Measurements from ENCODE around the gene TGFB2. TPM values are rescaled to one million over a fixed set of nuclear protein-coding genes. Genes with fewer than 3 reads are reported as not detected.

The TGFB2 gene
- total and polyA plus RNA-seq, 2 donors (not counting 3 experiments of a cell fraction or from before 2014, with no cell fraction given): 21.2 to 43.5 TPM

- no peak overlapping the region for H2AFZ ChIP-seq (ENCODE audit: low read depth, low read length)
- H3K36me3 ChIP-seq (ENCODE audit: control insufficient read depth in 2 of 2, extremely low read depth in 1 of 2, insufficient read depth in 2 of 2, low read length in 2 of 2): no peaks in the 10 kb centered on the region
- H3K4me1 ChIP-seq (ENCODE audit: control insufficient read depth, extremely low read depth, insufficient read depth, low read length): no peaks in the 10 kb centered on the region
- no peak overlapping the region for H3K9ac ChIP-seq (replicated peaks; ENCODE audit: extremely low read depth, insufficient read depth, low read length)
- no peak overlapping the region for H3K27ac ChIP-seq (ENCODE audit: insufficient read depth, low read depth, low read length)
- no peaks in the 10 kb centered on the region for H3K27me3 ChIP-seq (ENCODE audit: control insufficient read depth in 2 of 2, insufficient read depth in 2 of 2, low read length in 2 of 2)
- H3K9me1 ChIP-seq (replicated peaks; ENCODE audit: control insufficient read depth, extremely low read depth, insufficient read depth, low read length): no peaks in the 10 kb centered on the region
- dilution Hi-C loops (cut with MboI; ENCODE audit: extremely low pct_ligation_motif_present, low sequenced_read_pairs) (no loop called here), intact Hi-C loops (cut with micrococcal nuclease) (no loop called here)
- H3K4me2 ChIP-seq (ENCODE audit: insufficient read depth, low read length): no peak overlapping the region
- peaks cover 2% of the 10 kb centered on the region for H3K79me2 ChIP-seq (ENCODE audit: control insufficient read depth, insufficient read depth, low read length)
- DNase-seq (ENCODE audit: low read depth, low spot score) (no peak), FAIRE-seq (no peak)
- no peaks in the 10 kb centered on the region for H4K20me1 ChIP-seq (replicated peaks; ENCODE audit: control insufficient read depth, extremely low read depth, insufficient read depth, low read length)
- no peaks in the 10 kb centered on the region for H3K9me3 ChIP-seq (replicated peaks; ENCODE audit: control insufficient read depth, insufficient read depth, low read length)
- no peak overlapping the region for H3K4me3 ChIP-seq (replicated peaks in 1 of 3; ENCODE audit: insufficient read depth in 1 of 3, low read depth in 1 of 3, low read length in 3 of 3)
- CTCF ChIA-PET: interaction anchor here (1.0 to 1.9 kb wide), 5 partner anchors 8 to 1245 kb away, joined by 3 to 4 read pairs (median 3); no protein-coding TSS in a partner anchor
- BruUV-seq (replicated peaks): no TSS peak
- POLR2A ChIA-PET: no interaction called here
- TF ChIP-seq POLR2A (IDR thresholded peaks at IDR 0.05; ENCODE audit: low read depth, low read length) (no peak), GATA2 (IDR thresholded peaks at IDR 0.05; ENCODE audit: insufficient read depth, insufficient read length, low read depth, low read length) (no peak), CTCF (IDR thresholded peaks at IDR 0.05; ENCODE audit: extremely low read depth in 1 of 2, insufficient read depth in 1 of 2, low read depth in 1 of 2, low read length in 2 of 2) (no peak), EZH2 (IDR thresholded peaks at IDR 0.05; ENCODE audit: borderline replicate concordance, low read depth, low read length, severe bottlenecking) (no peak), MYC (IDR thresholded peaks at IDR 0.05; ENCODE audit: low read depth, low read length) (no peak), POLR2AphosphoS5 (IDR thresholded peaks at IDR 0.05; ENCODE audit: insufficient read depth, low read depth, low read length) (no peak), MAX (IDR thresholded peaks at IDR 0.05; ENCODE audit: insufficient read depth, insufficient read length) (no peak), FOS (IDR thresholded peaks at IDR 0.05; ENCODE audit: borderline replicate concordance, insufficient read depth, low read length) (no peak), JUN (IDR thresholded peaks at IDR 0.05; ENCODE audit: borderline replicate concordance, insufficient read depth, insufficient read length, low read depth) (no peak)
These were observed 22.4 kb upstream of the TGFB2 start for GRCh38 chr1:218322762-218323161.
